ENCODE results near the gene CD274. TPM values are rescaled to one million over a fixed set of nuclear protein-coding genes. Genes with fewer than 3 reads are reported as not detected.

CD274 gene
- polyA plus RNA-seq, 1 donor from 2014 or later, result 0.16 TPM

- H3K27me3 ChIP-seq (ENCODE audit: insufficient read depth, low read depth, low read length), result no peaks in the 10 kb centered on the region
- H3K27ac ChIP-seq (ENCODE audit: low read length), result no peak overlapping the region
- H3K4me3 ChIP-seq (ENCODE audit: low read length), result no peak overlapping the region
- H3F3A ChIP-seq (ENCODE audit: insufficient read depth, low read length, poor library complexity, severe bottlenecking), result no peaks in the 10 kb centered on the region
- no peak overlapping the region for H3K4me2 ChIP-seq (ENCODE audit: low read length)
- no peaks in the 10 kb centered on the region for H3K79me2 ChIP-seq (replicated peaks; ENCODE audit: insufficient read depth, low read length)
- no peaks in the 10 kb centered on the region for H3K9me2 ChIP-seq (ENCODE audit: insufficient read depth, low read length)
- H3K9ac ChIP-seq (ENCODE audit: low read length), result no peak overlapping the region
- H2AFZ ChIP-seq (ENCODE audit: low read depth, low read length), result no peak overlapping the region
- H4K20me1 ChIP-seq (ENCODE audit: insufficient read depth), result no peaks in the 10 kb centered on the region
- no peaks in the 10 kb centered on the region for H3K9me3 ChIP-seq (ENCODE audit: low read length)
- H3K36me3 ChIP-seq (ENCODE audit: insufficient read depth, low read length), result no peaks in the 10 kb centered on the region
- TF ChIP-seq EZH2 (IDR thresholded peaks at IDR 0.05; ENCODE audit: borderline replicate concordance, insufficient read depth, low read length, poor library complexity, severe bottlenecking), result no peak
- no peak for TF ChIP-seq POLR2AphosphoS5 (IDR thresholded peaks at IDR 0.05)
- TF ChIP-seq REST (IDR thresholded peaks at IDR 0.05; ENCODE audit: borderline replicate concordance), result no peak
- no peak for TF ChIP-seq TAF1 (IDR thresholded peaks at IDR 0.05; ENCODE audit: low read depth)
- no peak for TF ChIP-seq RAD21 (conservative IDR thresholded peaks at IDR 0.05)
- no peak for TF ChIP-seq EP300 (conservative IDR thresholded peaks at IDR 0.05; ENCODE audit: poor library complexity, severe bottlenecking)
- TF ChIP-seq SMC3 (conservative IDR thresholded peaks at IDR 0.05; ENCODE audit: poor library complexity), result no peak
- no peak for TF ChIP-seq MXI1 (conservative IDR thresholded peaks at IDR 0.05; ENCODE audit: poor library complexity, severe bottlenecking)
- TF ChIP-seq CTCF (IDR thresholded peaks at IDR 0.05; ENCODE audit: poor library complexity, severe bottlenecking), result no peak
Observed at GRCh38 chr9:5485378-5486085, 35.2 kb downstream of the CD274 start.

GRCh38 chr9:5486988-5487387, 36.6 kb downstream of the CD274 start:
- Histone ChIP-seq H3K27ac (ENCODE audit: low read length) (no peak overlapping the region), H3K4me2 (ENCODE audit: low read length) (no peak overlapping the region), H3K36me3 (ENCODE audit: insufficient read depth, low read length) (no peaks in the 10 kb centered on the region), H2AFZ (ENCODE audit: low read depth, low read length) (no peak overlapping the region), H3K9me3 (ENCODE audit: low read length) (no peaks in the 10 kb centered on the region), H3F3A (ENCODE audit: insufficient read depth, low read length, poor library complexity, severe bottlenecking) (no peaks in the 10 kb centered on the region), H3K4me3 (ENCODE audit: low read length) (no peak overlapping the region), H3K79me2 (replicated peaks; ENCODE audit: insufficient read depth, low read length) (no peaks in the 10 kb centered on the region), H3K27me3 (ENCODE audit: insufficient read depth, low read depth, low read length) (no peaks in the 10 kb centered on the region), H4K20me1 (ENCODE audit: insufficient read depth) (no peaks in the 10 kb centered on the region), H3K9ac (ENCODE audit: low read length) (no peak overlapping the region), H3K9me2 (ENCODE audit: insufficient read depth, low read length) (no peaks in the 10 kb centered on the region)
- TF ChIP-seq EP300 (conservative IDR thresholded peaks at IDR 0.05; ENCODE audit: poor library complexity, severe bottlenecking) (no peak), TAF1 (IDR thresholded peaks at IDR 0.05; ENCODE audit: low read depth) (no peak), SMC3 (conservative IDR thresholded peaks at IDR 0.05; ENCODE audit: poor library complexity) (no peak), MXI1 (conservative IDR thresholded peaks at IDR 0.05; ENCODE audit: poor library complexity, severe bottlenecking) (no peak), POLR2AphosphoS5 (IDR thresholded peaks at IDR 0.05) (no peak), CTCF (IDR thresholded peaks at IDR 0.05; ENCODE audit: poor library complexity, severe bottlenecking) (no peak), RAD21 (conservative IDR thresholded peaks at IDR 0.05) (no peak), EZH2 (IDR thresholded peaks at IDR 0.05; ENCODE audit: borderline replicate concordance, insufficient read depth, low read length, poor library complexity, severe bottlenecking) (no peak)

Measured in neural cell (in vitro differentiated cells).